ENCODE measurements around the gene PTPN9. TPM values are rescaled to one million over a fixed set of nuclear protein-coding genes. Genes with fewer than 3 reads are reported as not detected.

PTPN9 gene
- polyA plus RNA-seq, 1 donor (not counting 4 experiments of a cell fraction or from before 2014, with no cell fraction given), result 34.7 TPM

GRCh38 chr15:75622505-75622904, 43.4 kb upstream of the PTPN9 start:
- FAIRE-seq, result no peak
- H3K9me1 ChIP-seq (ENCODE audit: control insufficient read depth, extremely low read depth, insufficient read depth, low read length), result no peaks in the 10 kb centered on the region
- H3K9ac ChIP-seq (ENCODE audit: control insufficient read depth, extremely low read depth, insufficient read depth, low read length), result no peak overlapping the region
- H3K4me3 ChIP-seq (ENCODE audit: control insufficient read depth in 2 of 3, extremely low read depth in 1 of 3, insufficient read depth in 2 of 3, low read depth in 1 of 3, low read length in 3 of 3), result no peak overlapping the region
- no peaks in the 10 kb centered on the region for H3K27me3 ChIP-seq (ENCODE audit: control insufficient read depth, extremely low read depth, insufficient read depth, low read length)
- H3K79me2 ChIP-seq (ENCODE audit: control insufficient read depth, insufficient read depth, low read length), result no peaks in the 10 kb centered on the region
- TF ChIP-seq CTCF (optimal IDR thresholded peaks at IDR 0.05 in 1 of 3, IDR thresholded peaks at IDR 0.05 in 1 of 3, conservative IDR thresholded peaks at IDR 0.05 in 1 of 3; ENCODE audit: extremely low read depth in 1 of 3, insufficient read depth in 2 of 3, low read length in 3 of 3), result no peak
- no peak for TF ChIP-seq EZH2 (IDR thresholded peaks at IDR 0.05; ENCODE audit: low read length)
- no peak overlapping the region for H2AFZ ChIP-seq (ENCODE audit: control insufficient read depth, low read length)
- dilution Hi-C loops (cut with MboI; ENCODE audit: extremely low pct_ligation_motif_present, low sequenced_read_pairs), result no loop called here
- no peaks in the 10 kb centered on the region for H4K20me1 ChIP-seq (ENCODE audit: control insufficient read depth, extremely low read depth, insufficient read depth, low read length)
- no peak overlapping the region for H3K27ac ChIP-seq (ENCODE audit: control insufficient read depth, insufficient read depth, low read length)
- H3K36me3 ChIP-seq (ENCODE audit: control insufficient read depth in 2 of 2, extremely low read depth in 1 of 2, insufficient read depth in 2 of 2, low read length in 2 of 2), result peaks cover 9 to 15% of the 10 kb centered on the region in 2 experiments
- H3K9me3 ChIP-seq (ENCODE audit: control insufficient read depth, low read depth, low read length), result no peaks in the 10 kb centered on the region
- DNase-seq (ENCODE audit: low read depth, low spot score), result no peak
- H3K4me2 ChIP-seq (ENCODE audit: control insufficient read depth, extremely low read depth, insufficient read depth, low read depth, low read length), result no peak overlapping the region
- H3K4me1 ChIP-seq (ENCODE audit: control insufficient read depth, extremely low read depth, insufficient read depth, low read length), result peaks cover 32% of the 10 kb centered on the region

- peak overlapping the region; percentile 17 for H2AFZ ChIP-seq (ENCODE audit: control insufficient read depth, low read length)
- no peaks in the 10 kb centered on the region for H3K9me3 ChIP-seq (ENCODE audit: control insufficient read depth, low read depth, low read length)
- TF ChIP-seq CTCF (optimal IDR thresholded peaks at IDR 0.05 in 1 of 3, IDR thresholded peaks at IDR 0.05 in 1 of 3, conservative IDR thresholded peaks at IDR 0.05 in 1 of 3; ENCODE audit: extremely low read depth in 1 of 3, insufficient read depth in 2 of 3, low read length in 3 of 3) (peak; percentile 19 to 46 (median 29)), EZH2 (IDR thresholded peaks at IDR 0.05; ENCODE audit: low read length) (no peak)
- DNase-seq (ENCODE audit: low read depth, low spot score) (no peak), FAIRE-seq (peak; percentile 52)
- H3K4me3 ChIP-seq (ENCODE audit: control insufficient read depth in 2 of 3, extremely low read depth in 1 of 3, insufficient read depth in 2 of 3, low read depth in 1 of 3, low read length in 3 of 3), result peak overlapping the region in 2 of 3 experiments; percentile 14 to 35
- H3K27me3 ChIP-seq (ENCODE audit: control insufficient read depth, extremely low read depth, insufficient read depth, low read length), result no peaks in the 10 kb centered on the region
- H3K4me2 ChIP-seq (ENCODE audit: control insufficient read depth, extremely low read depth, insufficient read depth, low read depth, low read length), result peak overlapping the region; percentile 73
- no peaks in the 10 kb centered on the region for H4K20me1 ChIP-seq (ENCODE audit: control insufficient read depth, extremely low read depth, insufficient read depth, low read length)
- no peaks in the 10 kb centered on the region for H3K79me2 ChIP-seq (ENCODE audit: control insufficient read depth, insufficient read depth, low read length)
- H3K4me1 ChIP-seq (ENCODE audit: control insufficient read depth, extremely low read depth, insufficient read depth, low read length), result peaks cover 23% of the 10 kb centered on the region
- dilution Hi-C loops (cut with MboI; ENCODE audit: extremely low pct_ligation_motif_present, low sequenced_read_pairs), result no loop called here
- peaks cover 16 to 23% of the 10 kb centered on the region in 2 experiments for H3K36me3 ChIP-seq (ENCODE audit: control insufficient read depth in 2 of 2, extremely low read depth in 1 of 2, insufficient read depth in 2 of 2, low read length in 2 of 2)
- no peaks in the 10 kb centered on the region for H3K9me1 ChIP-seq (ENCODE audit: control insufficient read depth, extremely low read depth, insufficient read depth, low read length)
- H3K9ac ChIP-seq (ENCODE audit: control insufficient read depth, extremely low read depth, insufficient read depth, low read length), result peak overlapping the region; percentile 55
- peak overlapping the region; percentile 72 for H3K27ac ChIP-seq (ENCODE audit: control insufficient read depth, insufficient read depth, low read length)
These were observed 41.8 kb upstream of the PTPN9 start for GRCh38 chr15:75620841-75621391.

All from keratinocyte (primary cell).